Kidney (tissue), 14 donors: ENCODE measurements around the gene GORASP1. TPM values are rescaled to one million over a fixed set of nuclear protein-coding genes. Genes with fewer than 3 reads are reported as not detected.

Experiments used
- DNase-seq, 5 donors: peaks; one replicate each; pipeline ENCODE4 v3.0.0-alpha.2; 2013 to 2020
- FAIRE-seq: peaks from 2 replicates; lab custom pipeline; 2012; peaks lifted over from hg19 to GRCh38; lab: Jason Lieb, UNC
- H3K27ac ChIP-seq, 2 donors: one replicate each; pipeline ENCODE4 v1.7.0; 2013; ENCODE audit warnings: low read depth in 2 of 2, low read length in 2 of 2, inconsistent platforms in 1 of 2
- H3K27me3 ChIP-seq: one replicate; pipeline ENCODE4 v1.7.1; 2013; ENCODE audit warnings: low read length, inconsistent platforms; ENCODE audit not compliant: control insufficient read depth, insufficient read depth
- H3K36me3 ChIP-seq, 3 donors: one replicate each; pipeline versions ENCODE4 v1.7.0 to v1.7.1; 2013; ENCODE audit warnings: low read length in 3 of 3, control low read depth in 1 of 3, inconsistent platforms in 1 of 3; ENCODE audit not compliant: insufficient read depth in 3 of 3, control insufficient read depth in 2 of 3
- H3K4me1 ChIP-seq, 3 donors: one replicate each; pipeline versions ENCODE4 v1.7.0 to v1.7.1; 2013; ENCODE audit warnings: low read length in 3 of 3, inconsistent platforms in 1 of 3, low read depth in 1 of 3; ENCODE audit not compliant: control insufficient read depth in 2 of 3, insufficient read depth in 2 of 3
- H3K4me3 ChIP-seq, 3 donors: one replicate each; pipeline versions ENCODE4 v1.7.0 to v1.8.1; 2013; ENCODE audit warnings: low read length in 3 of 3, control low read depth in 1 of 3, inconsistent platforms in 1 of 3
- H3K9ac ChIP-seq, 3 donors: one replicate each; pipeline versions ENCODE4 v1.7.0 to v1.7.1; 2013; ENCODE audit warnings: low read length in 3 of 3, control low read depth in 1 of 3, inconsistent platforms in 1 of 3
- H3K9me3 ChIP-seq, 3 donors: one replicate each; pipeline versions ENCODE4 v1.7.0 to v1.7.1; 2013; ENCODE audit warnings: low read length in 3 of 3, control low read depth in 1 of 3, inconsistent platforms in 1 of 3; ENCODE audit not compliant: control insufficient read depth in 2 of 3, insufficient read depth in 1 of 3
- intact Hi-C: fragments of 100-400 bp; cut with DNase I; formaldehyde crosslinking; loops from one replicate; pipeline ENCODE4 v1.11.1; 2022
- polyA plus RNA-seq: library from polyadenylated mRNA; stranded (reverse); fragments of 350-450 nt; fragmentation: Illumina TruSeq; extraction: RNeasy Lipid Tissue Mini Kit (QIAGEN cat#74804); gene quantifications from one replicate; pipeline ENCODE4 v1.2.3, GENCODE V29; 2014; ENCODE audit warnings: low read depth, low replicate concordance; ENCODE audit not compliant: insufficient read depth
- total RNA-seq: library from RNA; stranded (reverse); fragmentation: NEBNext Ultra II Directional; extraction: Animal tissue kit (Norgen Biotek cat#: 25700); gene quantifications from one replicate; pipeline ENCODE4 v1.2.1, GENCODE V29; 2021
- TF ChIP-seq, protein P1 (sequence below): IDR thresholded peaks from 3 replicates; pipeline ENCODE4 v1.5.1; 2012; ENCODE audit warnings: mild to moderate bottlenecking, moderate library complexity, borderline replicate concordance; ENCODE audit not compliant: insufficient read depth; ENCODE audit errors: extremely low read depth
- donor health status: control.
- donor health status: control.
- donor health status: control.
- donor health status: control.
- donor health status: control.
- donor health status: DM: yes; HTN: yes; CAD: no.
- donor health status: Normal renal cell carcinoma (clear cell type).

The GORASP1 gene
- total and polyA plus RNA-seq, 2 donors from 2014 or later: 38.8 to 70.9 TPM

DNA sequence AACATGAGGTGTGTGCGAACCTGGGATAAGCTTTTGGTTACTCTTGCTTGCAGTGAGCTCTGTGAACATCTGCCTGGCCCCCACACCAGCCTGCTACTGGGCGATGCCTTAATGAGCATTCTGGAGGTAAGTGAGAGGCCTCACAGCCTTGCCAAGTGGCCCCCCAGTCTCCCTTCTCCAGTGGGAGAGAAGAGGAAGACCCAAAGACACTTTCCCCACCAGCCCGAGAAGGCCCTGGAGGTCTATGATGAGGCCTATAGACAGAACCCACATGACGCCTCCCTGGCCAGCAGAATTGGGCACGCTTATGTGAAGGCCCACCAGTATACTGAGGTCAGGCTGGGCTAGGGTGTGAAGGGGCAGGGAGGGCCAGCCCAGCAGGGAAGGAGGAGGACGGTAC lies 22.6 kb upstream of the GORASP1 start:
- Histone ChIP-seq H3K4me1 (peaks cover 0 to 13% (median 0%) of the 10 kb centered on the region in 3 donors), H3K4me3 (no peak overlapping the region), H3K27me3 (no peaks in the 10 kb centered on the region), H3K9me3 (no peaks in the 10 kb centered on the region), H3K36me3 (no peaks in the 10 kb centered on the region), H3K9ac (no peak overlapping the region), H3K27ac (no peak overlapping the region)
- DNase-seq (peak in 2 of 5 donors; percentile 23 to 54), FAIRE-seq (no peak)
- TF ChIP-seq, protein P1, sequence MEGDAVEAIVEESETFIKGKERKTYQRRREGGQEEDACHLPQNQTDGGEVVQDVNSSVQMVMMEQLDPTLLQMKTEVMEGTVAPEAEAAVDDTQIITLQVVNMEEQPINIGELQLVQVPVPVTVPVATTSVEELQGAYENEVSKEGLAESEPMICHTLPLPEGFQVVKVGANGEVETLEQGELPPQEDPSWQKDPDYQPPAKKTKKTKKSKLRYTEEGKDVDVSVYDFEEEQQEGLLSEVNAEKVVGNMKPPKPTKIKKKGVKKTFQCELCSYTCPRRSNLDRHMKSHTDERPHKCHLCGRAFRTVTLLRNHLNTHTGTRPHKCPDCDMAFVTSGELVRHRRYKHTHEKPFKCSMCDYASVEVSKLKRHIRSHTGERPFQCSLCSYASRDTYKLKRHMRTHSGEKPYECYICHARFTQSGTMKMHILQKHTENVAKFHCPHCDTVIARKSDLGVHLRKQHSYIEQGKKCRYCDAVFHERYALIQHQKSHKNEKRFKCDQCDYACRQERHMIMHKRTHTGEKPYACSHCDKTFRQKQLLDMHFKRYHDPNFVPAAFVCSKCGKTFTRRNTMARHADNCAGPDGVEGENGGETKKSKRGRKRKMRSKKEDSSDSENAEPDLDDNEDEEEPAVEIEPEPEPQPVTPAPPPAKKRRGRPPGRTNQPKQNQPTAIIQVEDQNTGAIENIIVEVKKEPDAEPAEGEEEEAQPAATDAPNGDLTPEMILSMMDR: no peak
- intact Hi-C loops: no loop called here

DNA sequence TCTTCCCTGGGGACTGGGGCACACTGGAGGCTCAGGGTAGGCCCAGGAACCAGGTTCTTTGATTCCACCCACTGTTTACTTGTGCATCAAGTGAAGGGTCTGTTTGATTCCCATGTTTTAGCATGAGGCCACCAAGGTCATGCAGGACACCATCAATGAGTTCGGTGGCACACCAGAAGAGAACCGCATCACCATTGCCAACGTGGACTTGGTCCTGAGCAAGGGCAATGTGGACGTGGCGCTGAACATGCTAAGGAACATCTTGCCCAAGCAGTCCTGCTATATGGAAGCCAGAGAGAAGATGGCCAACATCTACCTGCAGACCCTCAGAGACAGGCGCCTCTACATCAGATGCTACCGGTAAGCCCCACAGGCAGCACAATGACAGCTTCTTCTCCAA lies 21.5 kb upstream of the GORASP1 start:
- TF ChIP-seq, protein P1: no peak
- Histone ChIP-seq H3K36me3 (no peaks in the 10 kb centered on the region), H3K27ac (no peak overlapping the region), H3K4me1 (peaks cover 0 to 13% (median 0%) of the 10 kb centered on the region in 3 donors), H3K27me3 (no peaks in the 10 kb centered on the region), H3K4me3 (no peak overlapping the region), H3K9me3 (no peaks in the 10 kb centered on the region), H3K9ac (no peak overlapping the region)
- DNase-seq: peak in 1 of 5 donors; percentile 38
- intact Hi-C loops: loop anchor here (5.0 kb wide), 1 partner anchor 163 kb away; no protein-coding TSS in a partner anchor
- no peak for FAIRE-seq

DNA sequence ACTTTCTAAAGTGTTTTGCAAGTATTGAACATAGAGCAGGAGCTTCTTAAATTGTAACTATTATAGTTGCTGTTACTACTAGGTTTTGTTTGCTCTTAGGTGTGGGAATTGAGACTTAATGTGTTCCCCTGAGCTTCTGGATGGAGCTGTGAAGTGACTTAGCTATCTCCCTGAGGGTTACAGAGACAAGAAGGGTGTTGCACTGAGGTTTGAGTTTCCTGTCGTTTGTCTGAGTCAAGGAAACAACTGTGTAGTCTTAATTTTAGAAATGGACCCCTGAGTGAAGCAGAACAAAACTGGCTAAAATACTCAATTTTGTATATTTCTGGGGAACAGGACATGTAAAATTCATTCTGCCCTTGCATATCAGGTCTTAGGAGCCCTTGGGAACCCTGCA lies 20.5 kb upstream of the GORASP1 start:
- Histone ChIP-seq H3K4me1 (peaks cover 0 to 7% (median 0%) of the 10 kb centered on the region in 3 donors), H3K4me3 (no peak overlapping the region), H3K9me3 (no peaks in the 10 kb centered on the region), H3K9ac (no peak overlapping the region), H3K27me3 (no peaks in the 10 kb centered on the region), H3K27ac (no peak overlapping the region), H3K36me3 (no peaks in the 10 kb centered on the region)
- FAIRE-seq (no peak), DNase-seq (no peak)
- intact Hi-C loops: loop anchor here (5.0 kb wide), 1 partner anchor 164 kb away; no protein-coding TSS in a partner anchor
- TF ChIP-seq, protein P1: no peak
